ENCODE measurements around the gene TEX101. TPM values are rescaled to one million over a fixed set of nuclear protein-coding genes. Genes with fewer than 3 reads are reported as not detected.

Gene TEX101
- total RNA-seq, 1 donor from 2014 or later, result not detected

Other genes with a start within 250 kb of the TEX101 start
- gene PSG5, start 228.4 kb upstream of the TEX101 start, total RNA-seq, result not detected in 2 replicates
- gene PSG4, start 209.3 kb upstream of the TEX101 start, total RNA-seq, result 0.40 TPM in 1 of 2 replicates, not detected in the other
- gene PSG9, start 145.4 kb upstream of the TEX101 start, total RNA-seq, result not detected in 2 replicates
- under 0.01 and 2.6 TPM in 2 replicates for gene CD177, start 61.2 kb upstream of the TEX101 start, total RNA-seq
- 0.22 and 0.79 TPM in 2 replicates for gene LYPD3, start 50.7 kb downstream of the TEX101 start, total RNA-seq
- gene PHLDB3, start 89.9 kb downstream of the TEX101 start, total RNA-seq, result 23.1 and 79.8 TPM in 2 replicates
- gene ETHE1, start 112.3 kb downstream of the TEX101 start, total RNA-seq, result 106 and 137 TPM in 2 replicates
- gene ZNF575, start 118.3 kb downstream of the TEX101 start, total RNA-seq, result 0.20 and 0.22 TPM in 2 replicates
- gene XRCC1, start 160.6 kb downstream of the TEX101 start, total RNA-seq, result 10.7 and 14.6 TPM in 2 replicates
- 1.1 and 4.6 TPM in 2 replicates for gene PINLYP, start 160.9 kb downstream of the TEX101 start, total RNA-seq
- gene IRGQ, start 181.2 kb downstream of the TEX101 start, total RNA-seq, result 19.2 and 29.0 TPM in 2 replicates
- 5.9 and 9.1 TPM in 2 replicates for gene ZNF576, start 181.7 kb downstream of the TEX101 start, total RNA-seq
- not detected in 2 replicates for gene SRRM5, start 197.2 kb downstream of the TEX101 start, total RNA-seq
- 58.6 and 69.8 TPM in 2 replicates for gene ZNF428, start 204.7 kb downstream of the TEX101 start, total RNA-seq
- 10.5 and 23.0 TPM in 2 replicates for gene CADM4, start 225.0 kb downstream of the TEX101 start, total RNA-seq

All from lung microvascular endothelial cell (primary cell).